CD4-positive, alpha-beta T cell treated with Interleukin-12 subunit alpha and Interleukin-12 subunit beta, for 1 hour (primary cell): Measurements from ENCODE around the gene TMED10.

Experiments used
- DNase-seq: peaks from one replicate; pipeline ENCODE4 v3.0.0-alpha.2; 2020

Gene TMED10

DNA sequence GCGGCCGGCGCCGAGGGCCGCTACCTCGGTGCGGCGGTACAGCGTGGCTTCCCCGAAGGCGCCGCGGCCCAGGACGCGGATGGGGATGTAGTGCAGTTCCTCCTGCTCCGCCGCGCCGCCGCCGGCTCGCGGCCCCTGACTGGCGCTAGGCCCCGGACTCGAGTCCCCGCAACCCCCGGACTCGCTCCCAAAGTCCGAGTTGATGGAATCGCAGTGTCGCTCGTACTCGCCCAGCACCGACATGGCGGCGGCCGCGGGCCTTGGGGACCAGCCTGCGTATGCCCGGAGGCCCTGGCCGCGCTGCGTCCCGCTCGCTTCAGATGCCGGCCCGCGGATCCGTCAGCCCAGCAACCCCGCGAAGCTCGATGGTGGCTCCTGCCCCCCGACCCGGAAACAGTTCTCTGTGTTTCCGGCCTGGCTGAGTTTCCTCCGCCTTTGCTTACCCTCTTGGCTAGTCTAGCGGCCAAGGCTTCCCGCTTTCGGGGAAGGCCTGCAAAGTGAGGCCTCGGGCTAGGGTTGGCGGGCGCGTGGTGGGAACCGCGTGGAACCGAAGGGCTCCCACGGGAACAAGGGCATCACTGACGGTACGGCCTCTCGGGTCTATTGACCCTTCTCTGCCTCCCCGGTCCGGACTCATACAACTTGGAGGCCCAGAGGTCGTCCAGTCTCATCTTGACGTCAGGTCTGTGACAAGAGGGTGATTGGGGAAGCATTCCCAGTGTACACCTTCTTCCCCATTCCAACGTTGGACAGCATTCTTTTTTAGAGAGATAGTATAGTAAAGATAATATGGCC lies 49.5 kb downstream of the TMED10 start, which contains the start of gene NEK9:
Gene NEK9, minus strand, starts transcription at position 370 of the 795 bp plus-strand sequence. Its CDS starts 127 bp downstream, at position 243.
- peak; percentile 90 for DNase-seq

GRCh38 chr14:75126121-75126544 lies 50.3 kb downstream of the TMED10 start:
- peak; percentile 72 for DNase-seq

DNA sequence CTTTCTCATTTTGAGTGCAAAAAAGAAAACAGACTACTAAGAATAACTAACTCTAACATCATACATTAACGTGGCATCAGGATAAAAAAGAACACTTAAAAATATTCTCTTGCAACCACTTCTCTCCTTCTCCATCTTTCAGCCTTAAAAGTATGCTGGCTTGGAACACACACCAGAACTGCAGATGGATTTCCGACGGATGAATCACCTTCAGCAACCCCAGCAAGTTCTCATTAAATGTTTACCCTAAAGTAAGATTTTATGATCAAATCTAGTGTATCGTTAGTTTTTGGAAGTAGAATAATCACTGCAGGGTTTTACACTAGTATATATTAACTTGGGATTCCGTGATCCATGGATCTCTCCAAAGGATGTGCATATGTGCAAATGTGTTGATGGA lies 50.8 kb downstream of the TMED10 start:
- no peak for DNase-seq

- peak; percentile 50 for DNase-seq
These were observed 52.4 kb downstream of the TMED10 start for GRCh38 chr14:75123991-75124390.

GRCh38 chr14:75121552-75121951 lies 54.9 kb downstream of the TMED10 start:
- DNase-seq, result no peak

- DNase-seq, result no peak
These were observed 55.7 kb downstream of the TMED10 start for GRCh38 chr14:75120541-75121291.

GRCh38 chr14:75119056-75119455 lies 57.4 kb downstream of the TMED10 start:
- DNase-seq, result no peak

- DNase-seq, result peak; percentile 16
These were observed 62.4 kb downstream of the TMED10 start for GRCh38 chr14:75113932-75114539.

DNA sequence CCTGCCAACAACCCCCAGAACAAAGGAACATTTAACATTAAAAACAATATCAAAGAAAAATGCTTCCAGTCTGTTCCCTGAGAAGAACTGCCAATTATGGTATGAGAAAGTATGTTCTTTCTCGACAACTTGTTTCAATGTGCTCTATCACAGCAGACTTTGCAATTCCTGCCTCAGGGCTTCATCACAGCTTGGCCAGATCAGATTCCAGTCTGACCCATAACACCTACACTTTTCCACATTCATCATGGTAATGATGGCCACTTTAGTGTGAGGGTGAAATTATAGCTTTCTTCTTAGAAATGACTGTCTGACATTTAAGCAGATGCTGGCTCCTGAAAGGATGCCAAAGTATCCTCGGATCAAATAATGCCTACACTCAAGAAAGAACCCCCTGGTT lies 66.5 kb downstream of the TMED10 start:
- DNase-seq, result no peak

DNA sequence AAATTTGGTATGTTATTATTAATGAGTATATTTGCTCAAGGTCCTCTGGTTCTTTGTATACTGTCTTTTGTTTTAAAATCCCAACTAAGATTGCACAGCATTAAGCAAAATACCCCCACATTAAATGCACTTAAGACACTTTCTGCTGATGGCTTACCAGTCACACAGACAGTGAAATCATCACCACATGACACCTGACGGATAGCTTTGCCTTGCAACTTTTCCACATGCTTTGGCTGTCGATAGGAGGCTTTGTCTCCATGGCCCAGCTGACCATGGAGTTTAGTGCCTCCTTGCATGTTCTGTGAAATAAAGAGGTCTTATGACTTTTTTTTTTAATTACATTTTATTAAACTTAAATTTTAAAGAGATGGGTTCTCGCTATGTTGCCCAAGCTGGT lies 69.2 kb downstream of the TMED10 start:
- DNase-seq, result no peak

GRCh38 chr14:75101491-75101890 lies 74.9 kb downstream of the TMED10 start:
- DNase-seq, result no peak

GRCh38 chr14:75098682-75099081 lies 77.7 kb downstream of the TMED10 start:
- DNase-seq, result no peak

- no peak for DNase-seq
These were observed 78.2 kb downstream of the TMED10 start for GRCh38 chr14:75098212-75098611.

DNA sequence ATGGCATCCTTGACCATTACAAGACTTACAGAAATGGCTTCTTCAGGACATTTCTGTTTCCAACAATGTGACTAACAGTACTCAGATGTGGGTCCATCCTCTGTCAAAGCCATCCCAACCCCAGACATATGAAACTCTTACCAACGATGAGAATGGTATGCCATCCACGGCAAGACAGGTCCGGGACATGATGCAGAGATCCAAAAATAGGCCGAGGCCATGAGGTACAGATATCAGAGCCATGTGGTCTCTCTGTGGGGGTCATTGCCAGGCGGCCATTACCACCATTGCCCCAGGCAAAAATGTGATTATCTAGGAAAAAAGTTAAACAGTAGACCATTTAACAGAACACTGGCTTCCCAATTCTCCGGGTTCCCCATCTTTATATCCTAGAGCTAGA lies 79.5 kb downstream of the TMED10 start:
- no peak for DNase-seq

DNA sequence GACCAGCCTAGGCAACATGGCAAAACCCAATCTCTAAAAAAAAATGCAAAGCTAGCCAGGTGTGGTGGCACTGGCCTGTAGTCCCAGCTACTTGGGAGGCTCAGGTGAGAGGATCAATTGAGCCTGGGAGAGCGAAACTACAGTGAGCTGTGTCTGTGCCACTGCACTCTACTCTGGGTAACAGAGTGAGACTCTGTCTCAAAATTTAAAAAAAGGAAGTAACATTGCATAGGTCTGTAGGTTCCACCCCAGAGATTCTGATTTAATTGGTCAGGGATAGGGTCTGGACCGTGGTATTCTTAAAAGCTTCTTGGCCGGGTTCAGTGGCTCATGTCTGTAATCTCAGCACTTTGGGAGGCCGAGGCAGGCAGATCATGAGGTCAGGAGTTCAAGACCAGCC lies 80.7 kb downstream of the TMED10 start:
- DNase-seq, result no peak

DNA sequence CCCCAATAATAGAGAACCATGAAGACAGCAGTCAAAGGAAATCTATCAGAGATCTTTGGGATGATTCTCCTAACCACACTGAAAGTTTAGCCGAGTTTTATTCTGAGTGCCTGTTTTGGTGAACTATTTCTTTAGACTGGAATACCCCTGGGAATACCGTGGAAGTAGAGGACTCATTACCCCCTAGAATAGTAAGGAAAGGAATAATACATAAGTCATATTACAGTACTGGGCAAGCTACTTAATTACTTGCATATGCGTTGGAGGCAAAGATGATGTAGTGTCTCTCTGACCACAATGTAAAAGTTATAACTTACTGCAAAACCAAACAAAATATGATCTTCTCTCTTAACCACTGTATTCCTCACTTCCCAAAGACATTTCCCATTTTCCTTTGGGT lies 81.5 kb downstream of the TMED10 start:
- DNase-seq, result no peak

- no peak for DNase-seq
These were observed 83.7 kb downstream of the TMED10 start for GRCh38 chr14:75092698-75093097.

GRCh38 chr14:75091251-75091650 lies 85.2 kb downstream of the TMED10 start:
- DNase-seq, result no peak

- DNase-seq, result no peak
These were observed 86.1 kb downstream of the TMED10 start for GRCh38 chr14:75090353-75090752.

- peak; percentile 63 for DNase-seq
These were observed 87.6 kb downstream of the TMED10 start for GRCh38 chr14:75088566-75089373.

DNA sequence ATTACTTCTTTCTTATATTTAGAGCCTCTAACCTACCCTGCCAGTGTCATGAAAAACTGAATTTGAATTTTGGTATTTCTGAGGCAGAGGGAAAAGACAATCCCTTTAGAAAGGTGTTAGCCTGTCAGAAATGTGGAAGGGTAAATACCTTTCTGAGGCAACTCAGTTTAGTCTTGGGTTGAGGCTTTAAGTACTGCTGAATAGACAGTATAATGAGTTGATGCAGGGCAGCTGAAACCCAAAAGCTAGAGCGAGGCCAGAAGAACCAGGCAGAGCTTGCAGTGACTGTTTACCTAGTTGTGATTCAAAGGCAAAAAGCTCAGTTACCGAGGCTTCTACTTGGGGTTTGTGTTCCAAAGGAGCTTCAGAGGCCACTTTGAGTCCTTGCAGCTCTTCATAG lies 88.3 kb downstream of the TMED10 start:
- no peak for DNase-seq

DNA sequence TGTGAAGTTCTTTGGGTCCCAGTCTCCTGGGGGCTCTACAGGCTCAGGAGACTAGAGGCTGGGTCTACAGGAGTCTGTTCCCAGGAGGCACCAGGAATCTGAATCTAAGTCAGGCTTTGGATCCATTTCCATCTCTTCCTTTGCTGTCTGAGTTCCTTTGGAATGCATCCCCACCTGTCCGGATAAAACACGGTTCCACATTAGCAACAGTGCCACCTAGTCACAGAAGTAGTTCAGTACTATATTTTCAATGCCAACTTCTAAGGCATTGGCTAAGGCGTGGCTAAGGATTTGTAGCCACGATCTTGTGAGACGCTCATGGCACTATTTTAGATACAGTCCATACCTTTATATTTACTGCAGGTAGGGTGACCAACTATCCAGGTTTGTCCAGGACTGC lies 91.9 kb downstream of the TMED10 start:
- DNase-seq, result no peak

DNA sequence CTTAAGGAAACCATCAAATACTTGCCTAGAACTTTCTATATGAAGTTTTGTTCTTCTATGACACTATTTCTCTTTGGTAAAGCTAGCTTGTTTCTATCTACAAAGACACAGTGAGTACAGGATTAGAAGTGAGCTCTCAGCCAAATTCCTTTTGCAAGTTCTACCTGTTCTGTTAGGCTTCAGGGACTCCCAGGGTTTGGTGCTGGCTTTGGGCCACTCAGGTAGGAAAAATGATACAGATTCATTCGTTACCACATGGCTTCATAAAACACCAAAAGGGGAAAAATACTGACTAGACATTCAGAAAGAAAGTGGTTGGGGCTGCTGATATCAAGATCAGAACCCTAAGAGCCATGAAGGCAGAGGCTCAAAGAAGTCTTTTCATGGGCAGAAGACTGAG lies 93.1 kb downstream of the TMED10 start:
- no peak for DNase-seq
